ENCODE data around the gene SMAP2.

Gene SMAP2

GRCh38 chr1:40390857-40391256 is 17.3 kb downstream of the SMAP2 start:
- DNase-seq (ENCODE audit: low spot score), result no peak

- no peak for DNase-seq (ENCODE audit: low spot score)
Measured at GRCh38 chr1:40391688-40392145, 18.2 kb downstream of the SMAP2 start.

GRCh38 chr1:40392221-40392620 is 18.7 kb downstream of the SMAP2 start:
- no peak for DNase-seq (ENCODE audit: low spot score)

DNA sequence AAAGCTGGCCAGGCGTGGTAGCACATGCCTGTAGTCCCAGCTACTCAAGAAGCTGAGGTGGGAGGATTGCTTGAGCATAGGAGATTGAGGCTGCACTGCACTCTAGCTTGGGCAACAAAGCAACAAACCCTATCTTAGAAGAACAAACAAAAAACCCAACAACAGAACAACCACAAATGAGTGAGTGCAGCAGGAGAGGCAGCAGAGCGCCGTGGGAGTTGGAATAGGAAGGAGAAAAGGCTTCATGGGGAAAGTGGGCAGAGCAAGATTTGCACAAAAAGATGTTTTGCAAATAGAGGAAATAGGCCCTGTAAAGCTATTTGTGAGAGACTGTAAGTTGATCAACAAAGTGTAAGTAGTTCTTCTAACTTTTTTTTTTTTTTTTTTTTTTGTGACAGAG is 19.6 kb downstream of the SMAP2 start:
- DNase-seq (ENCODE audit: low spot score), result no peak

DNA sequence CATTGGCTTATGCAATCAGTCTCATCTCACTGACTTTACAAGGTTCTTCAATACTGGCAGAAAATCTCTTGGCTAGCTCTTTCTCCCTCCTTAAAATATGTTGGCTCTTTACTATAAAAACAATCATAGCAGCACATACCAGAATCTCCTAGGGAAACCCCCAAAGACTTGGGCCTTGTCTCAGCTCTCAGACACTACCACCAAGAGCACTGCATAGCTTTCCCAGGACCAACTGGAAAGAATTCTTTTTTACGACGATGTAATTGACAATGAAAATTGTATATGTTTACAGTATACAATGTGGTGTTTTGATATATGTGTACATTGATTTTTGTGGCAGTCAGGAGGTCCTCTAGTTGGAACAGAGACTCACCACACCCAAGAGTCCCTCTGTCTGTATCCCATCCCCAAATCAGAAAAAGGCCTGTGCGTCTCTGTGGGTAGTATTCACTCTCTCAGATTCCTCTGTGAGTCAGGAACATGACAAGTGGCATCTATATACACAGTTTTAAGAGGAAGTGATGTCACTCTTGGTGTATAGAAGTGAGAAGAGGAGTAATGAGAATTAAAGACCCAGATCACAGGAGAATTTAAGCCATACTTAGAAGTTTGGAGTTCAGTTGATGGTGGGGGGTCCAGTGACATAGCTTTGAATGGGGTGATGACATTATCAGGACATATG is 21.1 kb downstream of the SMAP2 start:
- no peak for DNase-seq (ENCODE audit: low spot score)

DNA sequence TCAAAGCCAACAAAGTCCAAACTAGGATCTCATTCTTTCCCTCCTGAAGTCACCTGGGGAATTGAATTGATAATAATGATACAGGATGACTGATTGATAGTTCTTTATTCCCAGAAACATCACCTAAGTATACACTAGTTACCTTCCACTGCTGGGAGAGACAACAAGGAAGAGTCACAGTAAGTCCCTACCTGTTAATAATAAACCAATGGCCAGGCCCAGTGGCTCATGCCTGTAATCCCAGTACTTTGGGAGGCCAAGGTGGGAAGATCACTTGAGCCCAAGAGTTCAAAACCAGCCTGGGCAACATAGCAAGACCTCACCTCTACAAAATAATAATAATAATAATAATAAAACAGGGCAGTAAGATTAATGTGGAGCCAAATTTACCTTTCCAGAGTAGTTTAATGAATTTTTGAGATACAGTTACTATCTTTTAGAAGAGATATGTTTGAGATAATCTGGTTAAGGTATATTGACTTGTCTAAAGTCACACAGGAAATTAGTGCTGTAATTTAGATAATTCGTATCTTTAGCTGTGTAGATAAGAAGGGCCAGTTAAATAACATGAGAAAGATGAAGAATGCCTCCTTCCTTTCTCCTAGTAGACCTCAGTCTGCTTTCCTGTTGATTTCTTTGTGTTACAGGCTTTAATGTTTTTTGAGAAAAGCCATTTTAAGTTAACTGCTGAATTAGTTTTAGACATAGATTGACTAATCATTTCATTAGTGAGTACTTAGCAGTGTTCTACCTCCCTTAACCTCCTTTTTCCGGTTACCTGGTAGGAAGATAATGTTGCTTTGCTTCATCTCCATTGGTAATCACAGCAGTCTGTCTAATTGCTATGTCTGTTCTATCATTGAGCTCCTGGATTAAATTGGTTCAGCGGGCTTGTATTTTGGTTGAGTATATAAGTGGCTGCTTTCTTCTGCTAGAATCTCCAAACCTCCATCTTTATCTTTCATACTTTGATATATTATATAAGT is 22.0 kb downstream of the SMAP2 start:
- DNase-seq (ENCODE audit: low spot score), result no peak

- DNase-seq (ENCODE audit: low spot score), result no peak
Measured at GRCh38 chr1:40396420-40396819, 22.9 kb downstream of the SMAP2 start.

GRCh38 chr1:40397258-40397657 is 23.7 kb downstream of the SMAP2 start:
- DNase-seq (ENCODE audit: low spot score), result no peak

DNA sequence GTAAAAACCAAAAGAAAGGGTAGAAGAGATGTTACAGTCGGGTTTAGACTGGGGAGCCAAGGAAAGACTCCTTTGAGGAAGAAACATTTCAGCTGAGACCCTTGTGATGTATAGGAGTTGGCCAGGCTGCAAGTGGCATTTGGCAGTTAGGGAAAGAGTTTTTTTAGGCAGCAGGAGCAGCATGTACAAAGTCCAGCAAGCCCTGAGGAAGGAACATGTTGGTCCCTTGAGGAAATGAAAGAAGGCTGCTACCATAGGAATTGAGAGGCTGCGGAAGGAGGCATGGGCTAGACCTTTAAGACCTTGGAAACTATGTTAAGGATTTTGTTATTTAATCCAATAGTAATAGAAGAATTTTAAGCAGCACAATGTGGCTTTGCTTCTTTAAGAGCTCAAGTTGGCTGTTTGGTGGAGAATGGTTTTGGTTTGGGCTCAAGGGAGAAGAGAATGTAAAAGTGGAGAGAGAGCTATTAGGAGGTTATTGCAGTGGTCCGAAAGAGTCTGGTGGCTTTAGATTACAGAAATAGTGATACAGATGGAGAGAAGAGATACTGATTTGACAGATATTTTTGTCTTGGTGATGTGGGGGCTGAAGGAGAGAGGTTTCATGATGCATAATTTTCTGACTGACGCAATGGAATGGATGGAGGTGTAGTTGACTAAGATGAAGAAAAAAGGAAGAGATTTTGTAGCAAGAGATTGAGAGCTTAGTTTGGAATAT is 26.6 kb downstream of the SMAP2 start:
- no peak for DNase-seq (ENCODE audit: low spot score)

DNA sequence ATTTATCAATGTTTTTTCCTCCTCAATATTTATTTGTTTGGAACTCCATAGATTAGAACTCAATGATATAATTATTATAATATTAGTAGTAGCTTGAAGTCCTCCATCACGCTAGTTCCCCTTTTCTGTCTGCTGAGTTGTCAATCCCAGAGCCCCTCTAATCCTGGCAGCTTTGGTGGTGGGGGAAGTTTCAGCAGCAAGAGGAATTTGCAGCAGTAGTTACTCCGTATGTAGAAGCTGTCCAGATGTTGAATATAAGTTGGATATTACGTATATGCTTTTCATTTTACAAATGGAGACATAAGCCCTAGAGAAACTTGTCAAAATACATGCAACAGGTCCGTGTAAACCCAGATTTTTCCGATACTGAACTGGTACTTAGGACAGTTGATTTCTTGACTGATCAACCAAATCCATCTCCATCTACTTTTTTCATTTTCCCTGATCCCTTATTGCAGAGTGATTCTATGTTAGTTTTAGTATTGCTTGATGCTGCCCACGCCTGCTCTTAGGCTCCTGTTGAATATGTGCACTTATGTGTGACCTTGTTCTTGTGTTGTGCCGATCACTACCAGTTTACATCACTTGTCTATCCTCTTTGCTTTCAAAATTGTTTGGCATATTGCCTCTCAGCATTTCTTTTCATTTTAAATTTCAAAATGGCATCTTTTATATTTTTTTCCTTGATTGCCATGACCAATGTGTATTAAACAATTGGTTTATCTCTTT is 28.1 kb downstream of the SMAP2 start:
- no peak for DNase-seq (ENCODE audit: low spot score)

GRCh38 chr1:40404670-40405462 is 31.3 kb downstream of the SMAP2 start:
- DNase-seq (ENCODE audit: low spot score), result no peak

GRCh38 chr1:40405812-40406211 is 32.3 kb downstream of the SMAP2 start:
- DNase-seq (ENCODE audit: low spot score), result no peak

GRCh38 chr1:40407453-40407852 is 33.9 kb downstream of the SMAP2 start:
- DNase-seq (ENCODE audit: low spot score), result no peak

DNA sequence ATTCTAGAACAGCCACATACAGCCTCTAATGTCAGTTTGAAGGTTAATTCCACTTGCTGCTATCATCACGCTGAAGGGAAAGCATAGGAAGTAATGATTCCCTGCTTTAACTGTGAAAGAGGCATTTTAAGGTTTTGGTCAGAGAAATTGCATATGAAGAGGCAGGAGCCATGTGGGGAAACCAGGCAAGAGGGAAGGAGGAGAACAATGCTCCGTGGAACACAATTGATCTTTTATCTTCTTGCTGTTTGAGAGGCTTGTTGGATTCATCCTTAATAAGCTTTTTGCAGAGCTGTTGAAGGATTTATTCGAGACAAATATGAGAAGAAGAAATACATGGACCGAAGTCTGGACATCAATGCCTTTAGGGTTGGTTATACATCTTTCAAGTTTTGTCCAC is 35.9 kb downstream of the SMAP2 start:
- DNase-seq (ENCODE audit: low spot score), result no peak

GRCh38 chr1:40411294-40411693 is 37.8 kb downstream of the SMAP2 start:
- no peak for DNase-seq (ENCODE audit: low spot score)

GRCh38 chr1:40411843-40412242 is 38.3 kb downstream of the SMAP2 start:
- DNase-seq (ENCODE audit: low spot score), result no peak

DNA sequence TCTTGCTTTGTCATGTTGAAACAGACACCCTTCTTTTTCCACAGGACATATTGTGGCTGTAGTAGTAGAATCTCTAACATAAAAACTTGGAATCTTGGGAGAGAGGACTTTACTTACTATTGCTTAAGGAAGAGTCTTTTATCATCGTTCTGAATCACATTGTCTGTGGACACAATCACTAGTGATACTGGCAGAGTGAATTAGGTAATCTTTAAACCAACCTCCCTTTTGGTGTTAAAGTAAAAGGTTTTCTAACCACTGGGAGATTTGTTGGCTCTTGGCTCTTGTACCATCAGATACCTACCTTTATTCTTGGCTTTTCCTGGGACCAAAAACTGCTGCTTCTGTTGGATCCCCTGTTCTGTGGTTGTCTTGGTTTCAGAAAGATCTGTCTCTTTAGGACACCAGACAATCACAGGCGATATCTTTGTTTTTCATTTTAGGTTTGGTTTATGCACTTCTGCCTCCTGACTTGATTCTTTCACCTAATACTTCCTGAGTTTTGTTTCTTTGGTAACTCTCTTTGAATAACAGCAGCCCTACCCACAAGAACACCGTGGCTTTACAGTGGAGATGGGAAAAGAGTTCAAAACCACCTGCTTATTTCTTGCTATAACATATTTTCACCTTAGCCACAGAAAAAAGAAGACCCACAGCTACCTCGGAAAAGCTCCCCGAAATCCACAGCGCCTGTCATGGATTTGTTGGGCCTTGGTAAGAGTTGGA is 40.2 kb downstream of the SMAP2 start:
- DNase-seq (ENCODE audit: low spot score), result no peak

GRCh38 chr1:40414331-40414730 is 40.8 kb downstream of the SMAP2 start:
- DNase-seq (ENCODE audit: low spot score), result no peak

DNA sequence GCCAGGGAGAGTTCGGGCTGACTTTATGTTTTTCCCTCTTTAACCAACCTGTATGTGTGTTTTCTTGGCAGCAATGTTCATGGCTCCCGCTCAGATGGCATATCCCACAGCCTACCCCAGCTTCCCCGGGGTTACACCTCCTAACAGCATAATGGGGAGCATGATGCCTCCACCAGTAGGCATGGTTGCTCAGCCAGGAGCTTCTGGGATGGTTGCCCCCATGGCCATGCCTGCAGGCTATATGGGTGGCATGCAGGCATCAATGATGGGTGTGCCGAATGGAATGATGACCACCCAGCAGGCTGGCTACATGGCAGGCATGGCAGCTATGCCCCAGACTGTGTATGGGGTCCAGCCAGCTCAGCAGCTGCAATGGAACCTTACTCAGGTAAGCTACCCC is 43.2 kb downstream of the SMAP2 start:
- DNase-seq (ENCODE audit: low spot score), result no peak
